UCSD-AML1 (cell line): ENCODE measurements around the gene CFHR4.
"Not testable (repeated sequence)": the region's sequence is repeated elsewhere in the genome, so short reads cannot be mapped to it uniquely, and the experiment has no call there.

ENCODE experiments used
- DNase-seq: peaks from one replicate; lab custom pipeline; 2025; ENCODE audit not compliant: unreplicated experiment; lab: John Stamatoyannopoulos, UW

The CFHR4 gene

DNA sequence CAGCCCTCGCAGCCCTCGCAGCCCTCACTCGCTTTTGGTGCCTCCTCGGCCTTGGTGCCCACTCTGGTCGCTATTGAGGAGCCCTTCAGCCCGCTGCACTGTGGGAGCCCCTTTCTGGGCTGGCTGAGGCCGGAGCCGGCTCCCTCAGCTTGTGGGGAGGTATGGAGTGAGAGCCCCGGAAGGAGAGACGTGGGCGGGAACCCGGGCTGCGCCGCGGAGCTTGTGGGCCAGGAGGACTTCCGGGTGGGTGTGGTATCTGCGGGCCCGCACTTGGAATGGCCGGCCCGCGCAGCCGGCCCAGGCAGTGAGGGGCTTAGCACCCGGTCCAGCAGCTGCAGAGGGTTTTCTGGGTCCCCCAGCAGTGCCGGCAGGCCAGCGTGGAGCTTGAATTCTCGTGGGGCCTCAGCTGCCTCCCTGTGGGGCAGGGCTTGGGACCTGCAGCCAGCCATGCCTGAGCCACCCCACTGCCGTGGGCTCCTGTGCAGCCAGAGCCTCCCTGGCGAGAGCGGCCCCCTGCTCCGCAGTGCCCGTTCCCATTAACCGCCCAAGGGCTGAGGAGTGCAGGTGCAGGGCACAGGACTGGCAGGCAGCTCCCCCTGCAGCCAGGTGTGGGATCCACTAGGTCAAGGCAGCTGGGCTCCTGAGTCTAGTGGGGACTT is 45.8 kb downstream of the CFHR4 start:
- DNase-seq = peak; percentile 2

DNA sequence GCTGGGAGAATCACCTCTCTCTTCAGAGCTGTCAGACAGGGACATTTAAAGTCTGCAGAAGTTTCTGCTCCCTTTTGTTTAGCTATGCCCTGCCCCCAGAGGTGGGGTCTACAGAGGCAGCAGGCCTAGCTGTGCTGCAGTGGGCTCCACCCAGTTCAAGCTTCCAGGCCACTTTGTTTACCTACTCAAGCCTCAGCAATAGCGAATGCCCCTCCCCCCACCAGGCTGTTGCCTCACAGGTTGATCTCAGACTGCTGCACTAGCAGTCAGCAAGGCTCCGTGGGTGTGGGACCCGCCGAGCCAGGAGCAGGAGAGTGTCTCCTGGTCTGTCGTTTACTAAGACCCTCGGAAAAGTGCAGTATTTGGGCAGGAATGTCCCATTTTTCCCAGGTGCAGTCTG is 53.6 kb downstream of the CFHR4 start:
- not testable (repeated sequence) for DNase-seq

DNA sequence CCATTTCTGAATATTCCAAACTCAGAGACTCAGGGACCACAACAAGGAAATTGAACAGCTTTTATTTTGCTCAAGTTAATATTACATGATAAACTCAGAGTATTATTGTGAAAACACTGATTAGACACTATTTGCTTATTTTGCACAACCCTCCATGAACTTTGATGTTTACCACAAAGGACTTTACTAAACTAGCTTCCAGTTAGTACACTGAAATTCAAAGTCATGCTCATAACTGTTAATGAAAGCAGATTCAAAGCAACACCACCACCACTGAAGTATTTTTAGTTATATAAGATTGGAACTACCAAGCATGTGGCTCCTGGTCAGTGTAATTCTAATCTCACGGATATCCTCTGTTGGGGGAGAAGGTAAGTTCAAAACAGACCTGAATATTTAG is 55.7 kb downstream of the CFHR4 start, which contains the start of gene CFHR2:
TSS of gene CFHR2 (plus strand) at position 171 of the 400 bp plus-strand sequence. CDS start at position 314, 143 bp downstream.
- DNase-seq = not testable (repeated sequence)

DNA sequence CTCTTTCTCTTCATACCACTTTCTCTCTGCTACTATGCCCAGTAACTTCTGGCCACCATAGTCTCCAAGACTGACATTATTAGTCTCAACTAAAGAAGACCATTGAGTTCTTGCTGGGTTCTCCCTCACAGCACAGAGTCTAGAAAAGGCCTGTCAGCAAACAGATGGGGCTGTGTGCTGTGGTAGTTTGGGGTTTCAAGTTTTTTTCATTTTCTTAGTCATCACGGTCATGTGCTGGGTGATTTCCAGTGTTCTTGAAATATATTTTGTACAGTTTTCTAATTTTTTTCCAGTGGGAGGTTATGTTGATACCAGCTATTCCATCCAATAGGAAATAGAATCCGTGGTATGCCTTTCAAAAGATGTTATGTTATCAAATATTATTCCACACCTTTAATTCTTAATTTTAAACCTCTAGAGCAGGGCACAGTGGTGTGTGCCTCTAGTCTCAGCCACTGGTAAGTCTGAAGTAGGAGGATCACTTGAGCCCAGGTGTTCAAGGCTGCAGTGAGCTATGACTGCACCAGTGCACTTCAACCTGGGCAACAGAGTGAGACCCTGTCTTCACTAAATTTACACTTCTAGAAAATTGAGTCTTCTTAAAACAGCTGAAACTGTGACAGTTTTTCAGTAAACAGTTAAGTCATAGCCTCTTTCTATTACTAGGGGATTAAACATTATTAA is 64.0 kb downstream of the CFHR4 start:
- DNase-seq = no peak

DNA sequence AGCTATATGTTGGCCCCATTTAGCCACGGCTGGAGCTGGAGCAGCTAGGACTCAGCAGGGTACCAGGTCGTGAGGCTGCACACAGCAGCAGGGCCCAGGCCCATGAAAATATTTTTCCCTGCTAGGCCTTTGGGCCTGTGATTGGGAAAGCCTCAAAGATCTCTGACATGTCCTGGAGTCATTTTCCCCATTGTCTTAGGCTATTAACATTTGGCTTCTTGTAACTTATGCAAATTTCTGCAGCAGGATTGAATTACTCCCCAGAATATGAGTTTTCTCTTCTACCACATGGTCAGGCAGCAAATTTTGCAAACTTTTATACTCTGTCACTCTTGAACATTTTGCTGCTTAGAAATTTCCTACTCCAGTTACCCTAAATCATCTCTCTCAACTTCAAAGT is 66.9 kb downstream of the CFHR4 start:
- DNase-seq = no peak

DNA sequence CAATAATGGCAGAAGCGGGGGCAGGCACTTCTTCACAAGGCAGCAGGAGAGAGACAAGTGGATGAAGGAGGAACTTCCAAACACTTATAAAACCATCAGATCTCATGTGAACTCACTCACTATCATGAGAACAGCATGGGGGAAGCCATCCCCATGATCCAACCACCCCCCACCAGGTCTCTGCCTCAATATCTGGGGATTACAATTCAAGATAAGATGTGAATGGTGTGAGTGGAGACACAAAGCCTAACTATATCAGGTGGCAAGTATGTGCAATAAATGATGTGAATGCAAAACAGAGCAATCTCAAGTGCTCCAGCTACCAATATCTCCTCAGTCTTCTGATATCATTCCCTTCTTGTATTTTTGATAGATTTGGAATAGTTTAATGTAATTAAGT is 68.1 kb downstream of the CFHR4 start:
- no peak for DNase-seq

DNA sequence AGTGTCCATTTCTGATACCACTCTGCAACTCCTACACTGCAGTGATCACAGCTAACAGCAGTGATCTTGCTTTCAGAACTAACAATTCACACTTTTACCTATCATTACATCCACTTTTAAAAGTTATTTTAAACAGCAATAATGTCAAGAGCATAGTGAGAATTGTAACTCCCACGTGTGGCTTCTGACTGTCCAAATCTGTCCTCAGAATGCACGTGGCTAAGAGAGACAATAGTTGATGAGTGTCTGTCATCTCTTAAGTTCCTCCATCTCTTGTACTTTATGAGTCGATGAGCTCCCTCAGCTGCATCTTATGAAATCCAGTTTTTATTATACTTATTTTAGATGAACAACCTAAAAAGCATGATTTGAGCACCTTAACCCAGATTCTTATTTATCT is 73.0 kb downstream of the CFHR4 start:
- no peak for DNase-seq
